T-helper 1 cell (primary cell): Measurements from ENCODE around the gene SCIMP.
"Not testable (repeated sequence)": the region's sequence is repeated elsewhere in the genome, so short reads cannot be mapped to it uniquely, and the experiment has no call there.

ENCODE experiments used
- DNase-seq, 5 donors: peaks; one replicate each; pipeline ENCODE4 v3.0.0-alpha.2; 2012 to 2020

SCIMP gene

DNA sequence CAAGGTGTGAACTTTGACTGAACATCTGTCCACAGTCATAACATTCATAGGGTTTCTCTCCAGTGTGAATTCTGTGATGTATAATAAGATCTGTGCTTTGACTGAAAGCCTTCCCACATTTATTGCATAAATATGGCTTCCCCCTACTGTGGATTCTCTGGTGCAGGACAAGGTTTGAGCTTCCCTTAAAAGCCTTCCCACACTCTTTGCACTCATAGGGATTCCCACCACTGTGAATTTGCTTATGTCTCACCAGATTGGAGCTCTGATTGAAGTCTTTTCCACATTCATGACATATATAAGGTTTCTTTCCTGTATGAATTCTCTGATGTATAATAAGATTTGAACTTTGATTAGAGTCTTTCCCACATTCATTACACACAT, 51.3 kb downstream of the SCIMP start:
- no peak for DNase-seq

DNA sequence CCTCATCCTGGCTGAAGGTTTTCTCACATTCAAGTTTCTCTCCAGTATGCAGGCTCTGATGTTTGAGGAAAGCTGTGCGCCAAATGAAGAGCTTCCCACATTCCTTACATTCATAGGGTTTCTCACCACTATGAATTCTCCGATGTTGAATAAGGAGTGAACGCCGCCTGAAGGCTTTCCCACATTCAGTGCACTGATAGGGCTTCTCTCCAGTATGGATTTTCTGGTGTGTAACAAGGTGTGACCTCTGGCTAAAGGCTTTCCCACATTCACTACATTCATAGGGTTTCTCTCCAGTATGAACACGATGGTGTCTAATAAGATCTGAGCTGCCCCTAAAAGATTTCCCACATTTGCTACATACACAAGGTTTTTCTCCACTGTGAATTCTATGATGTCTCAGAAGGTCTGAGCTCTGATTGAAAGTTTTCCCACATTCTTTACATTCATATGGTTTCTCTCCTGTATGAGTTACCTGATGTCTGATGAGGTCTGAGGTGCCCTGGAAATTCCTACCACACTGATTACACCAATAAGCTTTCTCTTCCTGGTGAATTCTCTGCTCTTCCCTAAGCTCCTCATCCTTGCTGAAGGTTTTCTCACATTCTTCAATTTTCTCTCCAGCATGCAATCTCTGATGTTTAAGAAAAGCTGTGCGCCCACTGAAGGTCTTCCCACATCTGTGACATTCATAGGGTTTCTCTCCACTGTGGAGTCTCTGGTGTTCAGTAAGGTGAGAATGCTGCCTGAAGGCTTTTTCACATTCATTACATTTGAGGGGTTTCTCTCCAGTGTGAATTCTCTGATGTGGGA, 51.9 kb downstream of the SCIMP start:
- no peak for DNase-seq

DNA sequence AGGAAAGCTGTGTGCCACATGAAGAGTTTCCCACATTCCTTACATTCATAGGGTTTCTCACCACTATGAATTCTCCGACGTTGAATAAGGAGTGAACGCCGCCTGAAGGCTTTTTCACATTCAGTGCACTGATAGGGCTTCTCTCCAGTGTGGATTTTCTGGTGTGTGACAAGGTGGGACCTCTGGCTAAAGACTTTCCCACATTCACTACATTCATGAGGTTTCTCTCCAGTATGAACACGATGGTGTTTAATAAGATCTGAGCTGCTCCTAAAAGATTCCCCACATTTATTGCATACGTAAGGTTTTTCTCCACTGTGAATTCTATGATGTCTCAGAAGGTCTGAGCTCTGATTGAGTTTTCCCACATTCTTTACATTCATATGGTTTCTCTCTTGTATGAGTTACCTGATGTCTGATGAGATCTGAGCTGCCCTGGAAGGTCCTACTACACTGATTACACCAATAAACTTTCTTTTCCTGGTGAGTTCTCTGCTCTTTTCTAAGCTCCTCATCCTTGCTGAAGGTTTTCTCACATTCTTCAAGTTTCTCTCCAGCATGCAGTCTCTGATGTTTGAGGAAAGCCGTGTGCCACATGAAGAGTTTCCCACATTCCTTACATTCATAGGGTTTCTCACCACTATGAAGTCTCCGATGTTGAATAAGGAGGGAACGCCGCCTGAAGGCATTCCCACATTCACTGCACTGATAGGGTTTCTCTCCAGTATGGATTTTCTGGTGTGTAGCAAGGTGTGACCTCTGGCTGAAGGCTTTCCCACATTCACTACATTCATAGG, 53.0 kb downstream of the SCIMP start:
- DNase-seq = no peak

DNA sequence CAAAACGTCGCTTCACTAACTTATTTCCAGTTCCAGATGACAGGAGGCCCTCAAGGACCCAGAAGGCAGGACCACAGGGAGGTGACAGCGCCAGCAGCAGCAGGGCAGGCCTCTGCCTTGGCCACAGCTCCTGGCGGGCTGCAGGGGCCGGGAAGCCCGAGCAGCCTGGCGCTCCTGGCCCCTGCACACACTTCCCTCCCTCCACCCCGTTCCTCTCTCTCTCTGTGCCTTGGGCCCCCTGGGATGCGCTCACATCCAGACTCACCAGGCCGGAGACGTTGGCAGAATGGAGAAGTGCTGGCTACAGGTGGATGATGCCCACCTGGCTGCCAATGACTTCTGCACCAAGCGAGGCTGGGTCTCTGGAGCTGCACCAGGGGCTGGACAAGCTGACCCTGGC, 55.7 kb downstream of the SCIMP start:
- DNase-seq = no peak

DNA sequence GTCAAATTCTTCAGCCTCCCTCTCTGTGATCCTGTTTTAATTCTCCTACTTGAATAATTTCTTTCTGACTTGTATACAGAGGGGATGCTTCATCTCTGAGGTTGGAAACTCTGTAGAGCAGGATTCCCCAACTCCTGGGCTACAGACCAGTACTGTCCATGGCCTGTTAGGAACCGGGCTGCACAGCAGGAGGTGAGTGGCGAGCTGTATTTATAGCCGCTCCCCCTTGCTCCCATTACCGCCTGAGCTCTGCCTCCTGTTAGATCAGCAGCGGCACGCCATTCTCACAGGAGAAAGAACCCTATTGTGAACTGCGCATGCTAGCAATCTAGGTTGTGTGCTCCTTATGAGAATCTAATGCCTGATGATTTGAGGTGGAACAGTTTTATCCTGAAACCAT, 59.6 kb downstream of the SCIMP start:
- not testable (repeated sequence) for DNase-seq

DNA sequence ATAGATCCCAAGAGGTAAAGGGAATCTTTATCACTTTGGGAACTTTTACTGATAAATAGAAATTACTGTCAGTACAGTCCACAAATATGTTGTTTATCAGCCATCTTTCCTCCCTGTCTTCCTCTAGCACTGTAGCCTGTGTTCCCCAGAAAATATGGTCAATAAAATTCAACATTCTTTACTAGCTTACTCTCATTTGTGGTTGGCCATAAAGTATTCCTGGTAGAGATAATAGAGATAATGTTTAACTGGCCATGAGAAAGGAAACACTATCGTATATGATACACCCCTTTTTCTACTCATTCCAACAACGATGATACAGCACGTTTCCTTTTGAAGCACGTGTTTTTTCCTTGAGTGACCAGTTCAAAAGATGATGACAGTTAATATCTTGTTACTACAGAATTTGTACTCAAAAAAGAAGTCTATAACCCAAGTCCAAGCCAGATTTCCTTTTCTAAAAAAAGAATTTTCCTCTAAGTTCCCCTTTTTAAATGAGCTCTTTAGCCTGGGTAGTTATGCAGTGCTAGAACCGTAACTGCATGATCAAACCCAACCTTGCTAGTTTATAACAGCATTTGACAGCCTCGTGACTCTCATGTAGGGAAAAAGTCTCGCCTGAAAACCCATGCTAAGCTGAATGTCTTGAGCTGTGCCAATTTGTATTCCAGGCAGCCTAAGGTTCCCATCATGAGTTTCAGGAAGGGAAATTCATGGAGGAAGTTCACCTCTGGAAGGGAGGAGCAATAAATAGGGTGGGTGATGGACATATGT, 68.7 kb downstream of the SCIMP start:
- DNase-seq = not testable (repeated sequence)

DNA sequence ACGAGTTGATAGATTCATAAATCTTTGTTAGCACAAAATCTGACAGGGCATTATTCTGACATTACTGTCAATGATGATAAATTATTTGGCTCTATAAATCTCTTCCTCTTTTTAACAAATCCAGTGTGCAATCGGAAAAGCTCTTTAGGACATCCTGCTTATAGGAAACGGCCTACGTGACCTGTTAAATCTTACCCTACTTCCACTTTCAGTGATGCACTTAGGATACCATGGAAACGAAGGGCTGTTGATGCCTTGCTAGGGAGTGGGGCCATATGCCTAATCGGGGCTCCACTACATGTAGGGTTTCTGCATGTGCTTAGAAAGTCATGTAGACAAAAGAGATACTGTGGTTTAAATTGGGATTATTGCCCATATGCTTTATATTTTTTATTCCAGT, 70.2 kb downstream of the SCIMP start:
- no peak for DNase-seq

DNA sequence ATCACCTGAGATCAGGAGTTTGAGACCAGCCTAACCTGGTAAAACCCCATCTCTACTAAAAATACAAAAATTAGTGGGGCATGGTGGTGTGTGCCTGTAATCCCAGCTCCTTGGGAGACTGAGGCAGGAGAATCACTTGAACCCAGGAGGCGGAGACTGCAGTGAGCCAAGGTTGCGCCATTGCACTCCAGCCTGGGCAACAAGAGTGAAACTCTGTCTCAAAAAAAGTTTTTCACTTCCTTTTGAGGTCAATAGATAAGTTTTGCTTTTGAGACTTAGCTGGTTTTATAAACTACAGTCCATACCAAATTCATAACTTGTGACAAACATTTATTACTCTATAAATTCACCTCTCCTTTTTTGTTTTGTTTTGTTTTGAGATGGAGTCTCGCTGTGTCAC, 72.9 kb downstream of the SCIMP start:
- not testable (repeated sequence) for DNase-seq

DNA sequence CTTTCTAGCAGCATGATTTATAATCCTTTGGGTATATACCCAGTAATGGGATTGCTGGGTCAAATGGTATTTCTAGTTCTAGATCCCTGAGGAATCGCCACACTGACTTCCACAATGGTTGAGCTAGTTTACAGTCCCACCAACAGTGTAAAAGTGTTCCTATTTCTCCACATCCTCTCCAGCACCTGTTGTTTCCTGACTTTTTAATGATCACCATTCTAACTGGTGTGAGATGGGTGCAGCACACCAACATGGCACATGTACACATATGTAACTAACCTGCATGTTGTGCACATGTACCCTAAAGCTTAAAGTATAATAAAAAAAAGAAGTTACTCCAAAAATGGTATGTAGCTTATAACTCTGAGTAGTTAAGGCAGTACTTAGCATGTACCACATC, 74.0 kb downstream of the SCIMP start:
- DNase-seq = not testable (repeated sequence)
